ENCODE measurements around the gene TRIM71. TPM values are rescaled to one million over a fixed set of nuclear protein-coding genes. Genes with fewer than 3 reads are reported as not detected.
A peak's percentile ranks its signal among the peaks of the same experiment; 100 is the strongest.

The TRIM71 gene
- total and polyA plus RNA-seq, 2 of the 13 experiments (the other 11 are each of a cell fraction or from before 2014, with no cell fraction given): 21.7 to 76.9 TPM

GRCh38 chr3:32840086-32840841 is 22.5 kb downstream of the TRIM71 start (continued):
- TF ChIP-seq ZNF567 (CRISPR knock-in tag; IDR thresholded peaks at IDR 0.05; ENCODE audit: borderline replicate concordance): no peak
- TF ChIP-seq HBP1 (CRISPR knock-in tag; IDR thresholded peaks at IDR 0.05; ENCODE audit: low read depth): no peak; the same call in 1 of the 2 replicates
- TF ChIP-seq, protein P1, sequence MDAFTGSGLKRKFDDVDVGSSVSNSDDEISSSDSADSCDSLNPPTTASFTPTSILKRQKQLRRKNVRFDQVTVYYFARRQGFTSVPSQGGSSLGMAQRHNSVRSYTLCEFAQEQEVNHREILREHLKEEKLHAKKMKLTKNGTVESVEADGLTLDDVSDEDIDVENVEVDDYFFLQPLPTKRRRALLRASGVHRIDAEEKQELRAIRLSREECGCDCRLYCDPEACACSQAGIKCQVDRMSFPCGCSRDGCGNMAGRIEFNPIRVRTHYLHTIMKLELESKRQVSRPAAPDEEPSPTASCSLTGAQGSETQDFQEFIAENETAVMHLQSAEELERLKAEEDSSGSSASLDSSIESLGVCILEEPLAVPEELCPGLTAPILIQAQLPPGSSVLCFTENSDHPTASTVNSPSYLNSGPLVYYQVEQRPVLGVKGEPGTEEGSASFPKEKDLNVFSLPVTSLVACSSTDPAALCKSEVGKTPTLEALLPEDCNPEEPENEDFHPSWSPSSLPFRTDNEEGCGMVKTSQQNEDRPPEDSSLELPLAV (CRISPR knock-in tag; conservative IDR thresholded peaks at IDR 0.05; ENCODE audit: low read depth): no peak
- no peak for TF ChIP-seq RAD21 (CRISPR knock-in tag; IDR thresholded peaks at IDR 0.05)
- TF ChIP-seq, protein P2, sequence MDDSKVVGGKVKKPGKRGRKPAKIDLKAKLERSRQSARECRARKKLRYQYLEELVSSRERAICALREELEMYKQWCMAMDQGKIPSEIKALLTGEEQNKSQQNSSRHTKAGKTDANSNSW (CRISPR knock-in tag; IDR thresholded peaks at IDR 0.05; ENCODE audit: borderline replicate concordance): no peak
- TF ChIP-seq ZNF780A (CRISPR knock-in tag; IDR thresholded peaks at IDR 0.05): no peak
- TF ChIP-seq ZNF335 (CRISPR knock-in tag; IDR thresholded peaks at IDR 0.05): no peak
- TF ChIP-seq HDAC2 (CRISPR knock-in tag; IDR thresholded peaks at IDR 0.05): peak; percentile 71
- no peak for TF ChIP-seq NONO (IDR thresholded peaks at IDR 0.05)
- TF ChIP-seq NONO (CRISPR knock-in tag; conservative IDR thresholded peaks at IDR 0.05): peak; percentile 64; the same call in 1 of the 2 replicates
- no peak for TF ChIP-seq ZNF644 (CRISPR knock-in tag; IDR thresholded peaks at IDR 0.05; ENCODE audit: low read depth)
- TF ChIP-seq STAG1 (CRISPR knock-in tag; IDR thresholded peaks at IDR 0.05): no peak
- TF ChIP-seq PRMT3 (CRISPR knock-in tag; IDR thresholded peaks at IDR 0.05; ENCODE audit: borderline replicate concordance, low read depth): no peak
- TF ChIP-seq GATAD1 (CRISPR knock-in tag; IDR thresholded peaks at IDR 0.05): no peak
- TF ChIP-seq ZMAT5 (CRISPR knock-in tag; IDR thresholded peaks at IDR 0.05; ENCODE audit: borderline replicate concordance, low read depth): no peak
- peak; percentile 69 to 80 for TF ChIP-seq POLR2A (IDR thresholded peaks at IDR 0.05; ENCODE audit: insufficient read depth in 1 of 2, low read depth in 2 of 2, low read length in 2 of 2)
- TF ChIP-seq ZNF660 (CRISPR knock-in tag; IDR thresholded peaks at IDR 0.05; ENCODE audit: borderline replicate concordance, low read depth): no peak
- no peak for TF ChIP-seq ZNF343 (CRISPR knock-in tag; IDR thresholded peaks at IDR 0.05)
- TF ChIP-seq ZMAT3 (CRISPR knock-in tag; conservative IDR thresholded peaks at IDR 0.05): no peak
- TF ChIP-seq ELF3 (CRISPR knock-in tag; IDR thresholded peaks at IDR 0.05): peak; percentile 49
- TF ChIP-seq ZNF598 (CRISPR knock-in tag; IDR thresholded peaks at IDR 0.05; ENCODE audit: borderline replicate concordance): no peak
- TF ChIP-seq ZNF136 (CRISPR knock-in tag; IDR thresholded peaks at IDR 0.05; ENCODE audit: low read depth): peak; percentile 85; the same call in 1 of the 2 replicates
- peak; percentile 6; the same call in 1 of the 2 replicates for TF ChIP-seq RBFOX2 (IDR thresholded peaks at IDR 0.05; ENCODE audit: low read depth, low read length)
- TF ChIP-seq SMYD3 (CRISPR knock-in tag; IDR thresholded peaks at IDR 0.05): no peak
- no peak for TF ChIP-seq SNAPC2 (CRISPR knock-in tag; IDR thresholded peaks at IDR 0.05)
- no peak for TF ChIP-seq ZNF75D (CRISPR knock-in tag; IDR thresholded peaks at IDR 0.05; ENCODE audit: borderline replicate concordance)
- no peak for TF ChIP-seq ZNF720 (CRISPR knock-in tag; IDR thresholded peaks at IDR 0.05)
- TF ChIP-seq ATF7-NPFF (CRISPR knock-in tag; IDR thresholded peaks at IDR 0.05; ENCODE audit: low read depth): no peak
- TF ChIP-seq U2AF1 (optimal IDR thresholded peaks at IDR 0.05; ENCODE audit: low read depth, low read length): no peak
- TF ChIP-seq ZNF326 (CRISPR knock-in tag; IDR thresholded peaks at IDR 0.05; ENCODE audit: borderline replicate concordance): no peak

All from HepG2 (cell line).